MM.1S (cell line): ENCODE data around the gene SYT3.

ENCODE experiments used
- DNase-seq: peaks from one replicate; pipeline ENCODE4 v3.0.0-alpha.2; 2015
- H2AFZ ChIP-seq: fragments of 300-600 bp; sonication (generic); 2 replicates; pipeline ENCODE4 v1.6.0; 2016; ENCODE audit warnings: antibody characterized with exemption, low read length
- H3F3A ChIP-seq: fragments of 300-600 bp; sonication (generic); 2 replicates; pipeline ENCODE4 v1.6.1; 2016; ENCODE audit warnings: mild to moderate bottlenecking, antibody characterized with exemption, low read length, moderate library complexity, mixed read lengths; ENCODE audit not compliant: insufficient read depth
- H3K27ac ChIP-seq: fragments of 300-600 bp; sonication (generic); 2 replicates; pipeline ENCODE4 v1.5.1; 2016; ENCODE audit warnings: mild to moderate bottlenecking, low read length
- H3K27me3 ChIP-seq: fragments of 300-600 bp; sonication (generic); replicated peaks from 2 replicates; pipeline ENCODE4 v1.6.0; 2016; ENCODE audit warnings: low read length; ENCODE audit not compliant: insufficient read depth
- H3K36me3 ChIP-seq: fragments of 300-600 bp; sonication (generic); replicated peaks from 2 replicates; pipeline ENCODE4 v1.6.1; 2016; ENCODE audit warnings: mild to moderate bottlenecking, low read length, mixed read lengths; ENCODE audit not compliant: insufficient read depth
- H3K4me1 ChIP-seq: fragments of 300-600 bp; sonication (generic); 2 replicates; pipeline ENCODE4 v1.6.1; 2016; ENCODE audit warnings: low read length, mixed read lengths
- H3K4me2 ChIP-seq: fragments of 300-600 bp; sonication (generic); 2 replicates; pipeline ENCODE4 v1.6.0; 2016; ENCODE audit warnings: low read depth, low read length
- H3K4me3 ChIP-seq: fragments of 300-600 bp; sonication (generic); 2 replicates; pipeline ENCODE4 v1.5.1; 2016; ENCODE audit warnings: low read length, mixed read lengths
- H3K79me2 ChIP-seq: fragments of 300-600 bp; sonication (generic); 2 replicates; pipeline ENCODE4 v1.6.1; 2016; ENCODE audit warnings: mixed run types, low read length, mixed read lengths
- H3K9ac ChIP-seq: fragments of 300-600 bp; sonication (generic); 2 replicates; pipeline ENCODE4 v1.6.1; 2016; ENCODE audit warnings: low read length, mixed read lengths
- H3K9me2 ChIP-seq: fragments of 300-600 bp; sonication (generic); replicated peaks from 2 replicates; pipeline ENCODE4 v1.6.1; 2016; ENCODE audit warnings: mild to moderate bottlenecking, low read length, mixed read lengths; ENCODE audit not compliant: insufficient read depth
- H3K9me3 ChIP-seq: fragments of 300-600 bp; sonication (generic); replicated peaks from 2 replicates; pipeline ENCODE4 v1.6.1; 2016; ENCODE audit warnings: mild to moderate bottlenecking, low read length, mixed read lengths; ENCODE audit not compliant: insufficient read depth
- H4K20me1 ChIP-seq: fragments of 300-600 bp; sonication (generic); 2 replicates; pipeline ENCODE4 v1.6.1; 2016; ENCODE audit warnings: mild to moderate bottlenecking, low read length, moderate library complexity, mixed read lengths; ENCODE audit not compliant: insufficient read depth
- EZH2 ChIP-seq: fragments of 300-600 bp; sonication (generic); optimal IDR thresholded peaks from 2 replicates; pipeline ENCODE3; 2017; ENCODE audit warnings: low read depth, mild to moderate bottlenecking, antibody characterized with exemption, low read length, mixed read lengths
- EZH2phosphoT487 ChIP-seq: fragments of 300-600 bp; sonication (generic); IDR thresholded peaks from 2 replicates; pipeline ENCODE4 v1.6.1; 2018; ENCODE audit warnings: antibody characterized with exemption, low read length
- TF ChIP-seq, protein P1 (sequence below): fragments of 300-600 bp; sonication (generic); IDR thresholded peaks from 2 replicates; pipeline ENCODE4 v1.5.1; 2016; ENCODE audit warnings: antibody characterized with exemption, low read length, mixed read lengths

Gene SYT3

DNA sequence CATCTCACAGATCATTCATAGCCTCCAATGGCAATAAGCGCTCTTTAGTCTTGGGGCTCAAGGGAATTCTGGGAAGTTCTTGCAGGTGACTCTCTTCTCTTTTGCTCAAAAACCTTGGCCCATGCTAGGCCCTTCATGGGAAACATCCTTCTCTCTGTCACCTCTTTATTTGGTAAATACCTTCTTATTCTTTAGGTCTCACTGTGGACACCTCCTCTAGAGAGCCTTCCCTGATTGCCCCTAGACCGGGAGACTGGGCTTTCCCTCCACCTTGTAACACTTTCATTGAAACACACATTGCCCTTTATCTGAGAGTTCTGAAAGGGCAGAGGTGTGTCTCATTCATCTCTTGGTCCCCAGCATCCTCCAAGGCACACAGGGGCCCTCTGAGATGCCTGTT is 11.5 kb upstream of the SYT3 start:
- peaks cover 50% of the 10 kb centered on the region for H3K27me3 ChIP-seq
- H3K79me2 ChIP-seq: no peaks in the 10 kb centered on the region
- no peak overlapping the region for H2AFZ ChIP-seq
- no peak for TF ChIP-seq EZH2phosphoT487
- TF ChIP-seq, protein P1, sequence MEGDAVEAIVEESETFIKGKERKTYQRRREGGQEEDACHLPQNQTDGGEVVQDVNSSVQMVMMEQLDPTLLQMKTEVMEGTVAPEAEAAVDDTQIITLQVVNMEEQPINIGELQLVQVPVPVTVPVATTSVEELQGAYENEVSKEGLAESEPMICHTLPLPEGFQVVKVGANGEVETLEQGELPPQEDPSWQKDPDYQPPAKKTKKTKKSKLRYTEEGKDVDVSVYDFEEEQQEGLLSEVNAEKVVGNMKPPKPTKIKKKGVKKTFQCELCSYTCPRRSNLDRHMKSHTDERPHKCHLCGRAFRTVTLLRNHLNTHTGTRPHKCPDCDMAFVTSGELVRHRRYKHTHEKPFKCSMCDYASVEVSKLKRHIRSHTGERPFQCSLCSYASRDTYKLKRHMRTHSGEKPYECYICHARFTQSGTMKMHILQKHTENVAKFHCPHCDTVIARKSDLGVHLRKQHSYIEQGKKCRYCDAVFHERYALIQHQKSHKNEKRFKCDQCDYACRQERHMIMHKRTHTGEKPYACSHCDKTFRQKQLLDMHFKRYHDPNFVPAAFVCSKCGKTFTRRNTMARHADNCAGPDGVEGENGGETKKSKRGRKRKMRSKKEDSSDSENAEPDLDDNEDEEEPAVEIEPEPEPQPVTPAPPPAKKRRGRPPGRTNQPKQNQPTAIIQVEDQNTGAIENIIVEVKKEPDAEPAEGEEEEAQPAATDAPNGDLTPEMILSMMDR: no peak
- TF ChIP-seq EZH2: no peak
- DNase-seq: no peak
- H3K36me3 ChIP-seq: no peaks in the 10 kb centered on the region
- H3K9ac ChIP-seq: no peak overlapping the region
- no peak overlapping the region for H3K4me2 ChIP-seq
- no peaks in the 10 kb centered on the region for H3K9me2 ChIP-seq
- no peak overlapping the region for H3K4me3 ChIP-seq
- no peaks in the 10 kb centered on the region for H3F3A ChIP-seq
- no peaks in the 10 kb centered on the region for H4K20me1 ChIP-seq
- H3K9me3 ChIP-seq: no peaks in the 10 kb centered on the region
- H3K4me1 ChIP-seq: no peaks in the 10 kb centered on the region
- H3K27ac ChIP-seq: no peak overlapping the region

GRCh38 chr19:50649433-50650391 is 10.0 kb upstream of the SYT3 start, which contains the start of gene C19orf81:
Gene C19orf81, plus strand, starts transcription at chr19:50649445. Its CDS starts 0 bp downstream, at chr19:50649445.
- Histone ChIP-seq H3K79me2 (no peaks in the 10 kb centered on the region), H3K36me3 (no peaks in the 10 kb centered on the region), H3K27me3 (peaks cover 45% of the 10 kb centered on the region), H3K4me1 (no peaks in the 10 kb centered on the region), H3F3A (no peaks in the 10 kb centered on the region), H3K9me3 (no peaks in the 10 kb centered on the region), H3K9me2 (no peaks in the 10 kb centered on the region), H2AFZ (no peak within 1 kb of the TSS; the same call in 1 of the 2 replicates), H3K9ac (no peak within 1 kb of the TSS), H3K4me3 (no peak within 1 kb of the TSS), H3K4me2 (no peak within 1 kb of the TSS), H3K27ac (no peak within 1 kb of the TSS), H4K20me1 (no peaks in the 10 kb centered on the region)
- no peak for DNase-seq
- TF ChIP-seq, protein P1: no peak
- TF ChIP-seq EZH2phosphoT487: no peak
- TF ChIP-seq EZH2: no peak

DNA sequence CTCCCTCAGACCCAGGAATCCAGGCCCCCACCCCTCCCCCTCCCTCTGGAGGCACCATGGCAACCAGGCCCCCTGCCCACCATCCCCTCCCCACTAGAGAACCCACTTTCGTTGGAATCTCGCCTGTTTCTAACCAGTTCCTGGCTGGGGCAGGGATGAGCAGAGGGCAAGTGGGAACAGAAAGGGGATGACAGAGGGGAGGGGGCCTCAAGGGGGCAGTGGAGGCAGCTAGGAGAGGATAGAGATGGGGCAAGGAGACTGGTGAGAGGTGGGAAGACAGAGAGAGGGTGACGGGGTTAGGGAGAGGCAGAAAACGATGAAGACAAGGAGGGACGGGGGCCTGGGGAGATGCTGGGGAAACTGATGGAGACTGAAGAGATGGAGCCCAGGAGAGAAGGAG is 9.0 kb upstream of the SYT3 start:
- Histone ChIP-seq H2AFZ (no peak overlapping the region), H3K9ac (no peak overlapping the region), H3F3A (no peaks in the 10 kb centered on the region), H3K9me3 (no peaks in the 10 kb centered on the region), H3K79me2 (no peaks in the 10 kb centered on the region), H3K27me3 (peaks cover 42% of the 10 kb centered on the region), H3K4me2 (no peak overlapping the region), H3K36me3 (no peaks in the 10 kb centered on the region), H3K4me1 (no peaks in the 10 kb centered on the region), H3K4me3 (no peak overlapping the region), H4K20me1 (no peaks in the 10 kb centered on the region), H3K27ac (no peak overlapping the region), H3K9me2 (no peaks in the 10 kb centered on the region)
- TF ChIP-seq, protein P1: no peak
- no peak for TF ChIP-seq EZH2phosphoT487
- no peak for TF ChIP-seq EZH2
- no peak for DNase-seq
